Fibroblast of villous mesenchyme (primary cell): ENCODE results near the gene PLXDC2. TPM values are rescaled to one million over a fixed set of nuclear protein-coding genes. Genes with fewer than 3 reads are reported as not detected.

Experiments
- DNase-seq: peaks from one replicate; pipeline ENCODE4 v3.0.0-alpha.2; 2010; ENCODE audit warnings: low read depth
- H3K4me3 ChIP-seq: 2 replicates; pipeline ENCODE4 v1.5.1; 2011; ENCODE audit warnings: low read depth, mild to moderate bottlenecking, low read length
- CTCF ChIP-seq: IDR thresholded peaks from 2 replicates; pipeline ENCODE4 v1.5.1; 2012; ENCODE audit warnings: low read depth, mild to moderate bottlenecking, low read length; ENCODE audit not compliant: insufficient read depth
- total RNA-seq: library from RNA; depleted of rRNA; stranded (reverse); fragments of >200 nt; gene quantifications from 2 replicates; pipeline ENCODE4 v1.2.3, GENCODE V29; 2012

The PLXDC2 gene
- total RNA-seq, 1 donor = 19.0 TPM

GRCh38 chr10:20228729-20229128 lies 412.5 kb downstream of the PLXDC2 start:
- no peak for TF ChIP-seq CTCF

GRCh38 chr10:20232079-20232705 lies 416.0 kb downstream of the PLXDC2 start:
- H3K4me3 ChIP-seq = no peak overlapping the region
- TF ChIP-seq CTCF = no peak
- DNase-seq = no peak

More at GRCh38 chr10:20228729-20229128, 412.5 kb downstream of the PLXDC2 start:
- H3K4me3 ChIP-seq = no peak overlapping the region
- no peak for DNase-seq

- TF ChIP-seq CTCF = no peak
- no peak for DNase-seq
Measured at GRCh38 chr10:20233423-20233822, 417.2 kb downstream of the PLXDC2 start.

GRCh38 chr10:20234579-20234978 lies 418.3 kb downstream of the PLXDC2 start:
- DNase-seq = no peak
- TF ChIP-seq CTCF = no peak
- no peak overlapping the region for H3K4me3 ChIP-seq

More at GRCh38 chr10:20233423-20233822, 417.2 kb downstream of the PLXDC2 start:
- no peak overlapping the region for H3K4me3 ChIP-seq

GRCh38 chr10:20237091-20237570 lies 420.9 kb downstream of the PLXDC2 start:
- DNase-seq = no peak
- no peak for TF ChIP-seq CTCF
- H3K4me3 ChIP-seq = no peak overlapping the region

GRCh38 chr10:20237586-20237985 lies 421.4 kb downstream of the PLXDC2 start:
- no peak for DNase-seq
- no peak for TF ChIP-seq CTCF
- no peak overlapping the region for H3K4me3 ChIP-seq

GRCh38 chr10:20240643-20241042 lies 424.4 kb downstream of the PLXDC2 start:
- no peak overlapping the region for H3K4me3 ChIP-seq
- DNase-seq = no peak
- TF ChIP-seq CTCF = no peak
